ENCODE measurements around the gene MBD3L2B.

The MBD3L2B gene

GRCh38 chr19:7018828-7019227 lies 2.4 kb downstream of the MBD3L2B start:
- CTCF ChIA-PET: no interaction called here
- POLR2A ChIA-PET: no interaction called here
- Histone ChIP-seq H3K4me3 (ENCODE audit: low read depth, low read length) (no peak overlapping the region), H3K4me1 (ENCODE audit: control insufficient read depth, insufficient read depth, low read length) (no peaks in the 10 kb centered on the region), H3K36me3 (ENCODE audit: control insufficient read depth in 2 of 2, insufficient read depth in 1 of 2, low read length in 2 of 2) (no peaks in the 10 kb centered on the region), H3K9me3 (ENCODE audit: control insufficient read depth, insufficient read depth, low read depth, low read length) (no peaks in the 10 kb centered on the region), H3K27ac (ENCODE audit: extremely low read depth, low read depth, low read length) (no peak overlapping the region)
- TF ChIP-seq ZNF645 (tag by site-specific recombination; IDR thresholded peaks at IDR 0.05) (no peak), HOXD13 (CRISPR knock-in tag; IDR thresholded peaks at IDR 0.05; ENCODE audit: borderline replicate concordance) (no peak), ZEB2 (tag by site-specific recombination; IDR thresholded peaks at IDR 0.05) (no peak), ZNF664 (tag by site-specific recombination; IDR thresholded peaks at IDR 0.05) (no peak), ZNF473 (tag by site-specific recombination; IDR thresholded peaks at IDR 0.05) (no peak), ZNF843 (tag by site-specific recombination; IDR thresholded peaks at IDR 0.05) (no peak), ZNF221 (tag by site-specific recombination; IDR thresholded peaks at IDR 0.05; ENCODE audit: borderline replicate concordance) (no peak), GLIS1 (tag by site-specific recombination; IDR thresholded peaks at IDR 0.05) (no peak), PRDM10 (tag by site-specific recombination; IDR thresholded peaks at IDR 0.05) (no peak), ZNF623 (tag by site-specific recombination; IDR thresholded peaks at IDR 0.05) (no peak), ZNF302 (tag by site-specific recombination; IDR thresholded peaks at IDR 0.05; ENCODE audit: low read depth) (no peak), ZNF18 (tag by site-specific recombination; IDR thresholded peaks at IDR 0.05) (no peak), ZNF324 (tag by site-specific recombination; IDR thresholded peaks at IDR 0.05) (no peak), ZSCAN5A (tag by site-specific recombination; IDR thresholded peaks at IDR 0.05) (no peak)
- TF ChIP-seq, protein P1, sequence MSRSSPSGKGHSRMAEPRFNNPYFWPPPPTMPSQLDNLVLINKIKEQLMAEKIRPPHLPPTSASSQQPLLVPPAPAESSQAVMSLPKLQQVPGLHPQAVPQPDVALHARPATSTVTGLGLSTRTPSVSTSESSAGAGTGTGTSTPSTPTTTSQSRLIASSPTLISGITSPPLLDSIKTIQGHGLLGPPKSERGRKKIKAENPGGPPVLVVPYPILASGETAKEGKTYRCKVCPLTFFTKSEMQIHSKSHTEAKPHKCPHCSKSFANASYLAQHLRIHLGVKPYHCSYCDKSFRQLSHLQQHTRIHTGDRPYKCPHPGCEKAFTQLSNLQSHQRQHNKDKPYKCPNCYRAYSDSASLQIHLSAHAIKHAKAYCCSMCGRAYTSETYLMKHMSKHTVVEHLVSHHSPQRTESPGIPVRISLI (tag by site-specific recombination; IDR thresholded peaks at IDR 0.05): no peak
- TF ChIP-seq, protein P2, sequence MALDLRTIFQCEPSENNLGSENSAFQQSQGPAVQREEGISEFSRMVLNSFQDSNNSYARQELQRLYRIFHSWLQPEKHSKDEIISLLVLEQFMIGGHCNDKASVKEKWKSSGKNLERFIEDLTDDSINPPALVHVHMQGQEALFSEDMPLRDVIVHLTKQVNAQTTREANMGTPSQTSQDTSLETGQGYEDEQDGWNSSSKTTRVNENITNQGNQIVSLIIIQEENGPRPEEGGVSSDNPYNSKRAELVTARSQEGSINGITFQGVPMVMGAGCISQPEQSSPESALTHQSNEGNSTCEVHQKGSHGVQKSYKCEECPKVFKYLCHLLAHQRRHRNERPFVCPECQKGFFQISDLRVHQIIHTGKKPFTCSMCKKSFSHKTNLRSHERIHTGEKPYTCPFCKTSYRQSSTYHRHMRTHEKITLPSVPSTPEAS (tag by site-specific recombination; IDR thresholded peaks at IDR 0.05): no peak
- TF ChIP-seq, protein P3, sequence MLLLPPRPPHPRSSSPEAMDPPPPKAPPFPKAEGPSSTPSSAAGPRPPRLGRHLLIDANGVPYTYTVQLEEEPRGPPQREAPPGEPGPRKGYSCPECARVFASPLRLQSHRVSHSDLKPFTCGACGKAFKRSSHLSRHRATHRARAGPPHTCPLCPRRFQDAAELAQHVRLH (tag by site-specific recombination; IDR thresholded peaks at IDR 0.05): no peak
- TF ChIP-seq, protein P4, sequence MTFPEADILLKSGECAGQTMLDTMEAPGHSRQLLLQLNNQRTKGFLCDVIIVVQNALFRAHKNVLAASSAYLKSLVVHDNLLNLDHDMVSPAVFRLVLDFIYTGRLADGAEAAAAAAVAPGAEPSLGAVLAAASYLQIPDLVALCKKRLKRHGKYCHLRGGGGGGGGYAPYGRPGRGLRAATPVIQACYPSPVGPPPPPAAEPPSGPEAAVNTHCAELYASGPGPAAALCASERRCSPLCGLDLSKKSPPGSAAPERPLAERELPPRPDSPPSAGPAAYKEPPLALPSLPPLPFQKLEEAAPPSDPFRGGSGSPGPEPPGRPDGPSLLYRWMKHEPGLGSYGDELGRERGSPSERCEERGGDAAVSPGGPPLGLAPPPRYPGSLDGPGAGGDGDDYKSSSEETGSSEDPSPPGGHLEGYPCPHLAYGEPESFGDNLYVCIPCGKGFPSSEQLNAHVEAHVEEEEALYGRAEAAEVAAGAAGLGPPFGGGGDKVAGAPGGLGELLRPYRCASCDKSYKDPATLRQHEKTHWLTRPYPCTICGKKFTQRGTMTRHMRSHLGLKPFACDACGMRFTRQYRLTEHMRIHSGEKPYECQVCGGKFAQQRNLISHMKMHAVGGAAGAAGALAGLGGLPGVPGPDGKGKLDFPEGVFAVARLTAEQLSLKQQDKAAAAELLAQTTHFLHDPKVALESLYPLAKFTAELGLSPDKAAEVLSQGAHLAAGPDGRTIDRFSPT (tag by site-specific recombination; IDR thresholded peaks at IDR 0.05): no peak

Data from HEK293 (cell line).